DND-41 (cell line): ENCODE measurements around the gene GLI2.

Experiments used
- ATAC-seq: fragments of 200-7000 bp; cut with Tn5 transposase; 3 replicates; pipeline ENCODE4 v1.9.1; 2021; ENCODE audit warnings: low read depth; ENCODE audit not compliant: insufficient read depth
- DNase-seq: peaks from one replicate; pipeline ENCODE4 v3.0.0-alpha.2; 2020
- H2AFZ ChIP-seq: 2 replicates; pipeline ENCODE4 v1.6.0; 2012; ENCODE audit warnings: low read depth, low read length
- H3K27ac ChIP-seq: 2 replicates; pipeline ENCODE4 v1.5.1; 2012; ENCODE audit warnings: low read length, inconsistent platforms
- H3K27me3 ChIP-seq: fragments of 200-600 bp; sonication (generic); 2 replicates; pipeline ENCODE4 v1.6.0; 2012; ENCODE audit warnings: low read length, mild to moderate bottlenecking, inconsistent platforms; ENCODE audit not compliant: insufficient read depth, poor library complexity
- H3K36me3 ChIP-seq: 2 replicates; pipeline ENCODE4 v1.5.1; 2012; ENCODE audit warnings: low read length, inconsistent platforms; ENCODE audit not compliant: insufficient read depth
- H3K4me1 ChIP-seq: 2 replicates; pipeline ENCODE4 v1.5.1; 2012; ENCODE audit warnings: mild to moderate bottlenecking, low read length; ENCODE audit not compliant: insufficient read depth
- H3K4me2 ChIP-seq: 2 replicates; pipeline ENCODE4 v1.6.0; 2012; ENCODE audit warnings: mild to moderate bottlenecking, moderate library complexity, low read length, inconsistent platforms; ENCODE audit not compliant: insufficient read depth
- H3K4me3 ChIP-seq, 2 experiments: fragments of 200-600 bp in 1 of 2; shearing (Covaris generic) in 1 of 2; 2 replicates each; pipeline ENCODE4 v1.5.1; 2012 to 2016; ENCODE audit warnings: inconsistent platforms in 2 of 2, low read length in 2 of 2, mild to moderate bottlenecking in 2 of 2, low read depth in 1 of 2, moderate library complexity in 1 of 2
- H3K79me2 ChIP-seq: 2 replicates; pipeline ENCODE4 v1.6.0; 2012; ENCODE audit warnings: low read length, inconsistent platforms; ENCODE audit not compliant: insufficient read depth
- H3K9ac ChIP-seq: 2 replicates; pipeline ENCODE4 v1.6.0; 2012; ENCODE audit warnings: low read depth, mild to moderate bottlenecking, inconsistent platforms, low read length, moderate library complexity
- H3K9me3 ChIP-seq: 2 replicates; pipeline ENCODE4 v1.5.1; 2012; ENCODE audit warnings: low read length, moderate library complexity, mild to moderate bottlenecking, inconsistent platforms; ENCODE audit not compliant: insufficient read depth, severe bottlenecking
- H4K20me1 ChIP-seq: 2 replicates; pipeline ENCODE4 v1.6.0; 2012; ENCODE audit warnings: low read length; ENCODE audit not compliant: insufficient read depth
- EZH2 ChIP-seq: IDR thresholded peaks from 3 replicates; pipeline ENCODE4 v1.6.1; 2012; ENCODE audit warnings: borderline replicate concordance, low read depth, mild to moderate bottlenecking, moderate library complexity, low read length, inconsistent platforms; ENCODE audit not compliant: severe bottlenecking
- TF ChIP-seq, protein P1 (sequence below): IDR thresholded peaks from 2 replicates; pipeline ENCODE4 v1.5.1; 2012; ENCODE audit warnings: borderline replicate concordance, low read length, moderate library complexity, mild to moderate bottlenecking; ENCODE audit not compliant: poor library complexity, severe bottlenecking; ENCODE audit errors: extremely low read depth

GLI2 gene

GRCh38 chr2:120771111-120771780, 35.6 kb downstream of the GLI2 start:
- Histone ChIP-seq H3K4me1 (no peaks in the 10 kb centered on the region), H3K9me3 (no peaks in the 10 kb centered on the region), H3K27me3 (peaks cover 4% of the 10 kb centered on the region), H3K27ac (no peak overlapping the region), H4K20me1 (no peaks in the 10 kb centered on the region; the same call in 1 of the 2 replicates), H3K4me3 (no peak overlapping the region), H2AFZ (no peak overlapping the region), H3K9ac (no peak overlapping the region), H3K4me2 (no peak overlapping the region), H3K79me2 (no peaks in the 10 kb centered on the region), H3K36me3 (no peaks in the 10 kb centered on the region)
- DNase-seq = no peak
- no peak for TF ChIP-seq EZH2
- TF ChIP-seq, protein P1, sequence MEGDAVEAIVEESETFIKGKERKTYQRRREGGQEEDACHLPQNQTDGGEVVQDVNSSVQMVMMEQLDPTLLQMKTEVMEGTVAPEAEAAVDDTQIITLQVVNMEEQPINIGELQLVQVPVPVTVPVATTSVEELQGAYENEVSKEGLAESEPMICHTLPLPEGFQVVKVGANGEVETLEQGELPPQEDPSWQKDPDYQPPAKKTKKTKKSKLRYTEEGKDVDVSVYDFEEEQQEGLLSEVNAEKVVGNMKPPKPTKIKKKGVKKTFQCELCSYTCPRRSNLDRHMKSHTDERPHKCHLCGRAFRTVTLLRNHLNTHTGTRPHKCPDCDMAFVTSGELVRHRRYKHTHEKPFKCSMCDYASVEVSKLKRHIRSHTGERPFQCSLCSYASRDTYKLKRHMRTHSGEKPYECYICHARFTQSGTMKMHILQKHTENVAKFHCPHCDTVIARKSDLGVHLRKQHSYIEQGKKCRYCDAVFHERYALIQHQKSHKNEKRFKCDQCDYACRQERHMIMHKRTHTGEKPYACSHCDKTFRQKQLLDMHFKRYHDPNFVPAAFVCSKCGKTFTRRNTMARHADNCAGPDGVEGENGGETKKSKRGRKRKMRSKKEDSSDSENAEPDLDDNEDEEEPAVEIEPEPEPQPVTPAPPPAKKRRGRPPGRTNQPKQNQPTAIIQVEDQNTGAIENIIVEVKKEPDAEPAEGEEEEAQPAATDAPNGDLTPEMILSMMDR = no peak
- no peak for ATAC-seq

GRCh38 chr2:120771781-120772208, 36.1 kb downstream of the GLI2 start:
- no peak for ATAC-seq

DNA sequence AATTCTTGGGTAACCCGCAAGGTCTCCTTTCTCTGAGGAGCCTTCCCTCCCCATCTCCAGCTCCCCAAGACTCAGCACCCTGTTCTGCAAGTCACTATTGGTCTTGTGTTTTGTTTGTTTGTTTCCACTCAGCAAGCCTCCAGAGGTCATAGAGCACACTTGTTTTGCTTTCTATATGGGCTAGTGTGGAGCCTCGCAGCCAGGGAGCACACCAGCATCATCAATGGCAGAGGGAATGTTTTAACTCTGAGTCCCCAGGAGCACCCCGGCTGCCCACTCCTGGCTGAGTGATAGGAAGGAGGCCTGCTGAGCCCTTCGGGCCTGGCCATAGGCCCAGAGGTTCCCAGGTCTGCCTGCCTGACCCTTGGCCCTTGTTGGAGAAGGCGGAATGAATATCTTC, 36.6 kb downstream of the GLI2 start:
- Histone ChIP-seq H2AFZ (no peak overlapping the region), H4K20me1 (no peaks in the 10 kb centered on the region; the same call in 1 of the 2 replicates), H3K4me2 (no peak overlapping the region), H3K27me3 (no peaks in the 10 kb centered on the region), H3K79me2 (no peaks in the 10 kb centered on the region), H3K4me3 (no peak overlapping the region), H3K36me3 (no peaks in the 10 kb centered on the region), H3K4me1 (no peaks in the 10 kb centered on the region), H3K9me3 (no peaks in the 10 kb centered on the region), H3K9ac (no peak overlapping the region), H3K27ac (no peak overlapping the region)
- no peak for DNase-seq
- no peak for ATAC-seq
- no peak for TF ChIP-seq EZH2
- TF ChIP-seq, protein P1 = no peak

More at GRCh38 chr2:120771781-120772208, 36.1 kb downstream of the GLI2 start:
- Histone ChIP-seq H3K9me3 (no peaks in the 10 kb centered on the region), H3K79me2 (no peaks in the 10 kb centered on the region), H2AFZ (no peak overlapping the region), H4K20me1 (no peaks in the 10 kb centered on the region; the same call in 1 of the 2 replicates), H3K27me3 (peaks cover 3% of the 10 kb centered on the region), H3K9ac (no peak overlapping the region), H3K27ac (no peak overlapping the region), H3K4me2 (no peak overlapping the region), H3K4me1 (no peaks in the 10 kb centered on the region), H3K36me3 (no peaks in the 10 kb centered on the region), H3K4me3 (no peak overlapping the region)
- no peak for TF ChIP-seq EZH2
- TF ChIP-seq, protein P1 = no peak
- no peak for DNase-seq
